ENCODE measurements around the gene LINGO4. TPM values are rescaled to one million over a fixed set of nuclear protein-coding genes. Genes with fewer than 3 reads are reported as not detected.

The LINGO4 gene
- total and polyA plus RNA-seq, 2 experiments from 2014 or later: not detected

- no peak overlapping the region for H3K4me2 ChIP-seq
- no peak for DNase-seq (ENCODE audit: low spot score)
- TF ChIP-seq EZH2phosphoT487 (IDR thresholded peaks at IDR 0.05; ENCODE audit: low read depth, severe bottlenecking, unreplicated experiment) (no peak), EZH2 (IDR thresholded peaks at IDR 0.05; ENCODE audit: borderline replicate concordance) (no peak)
- TF ChIP-seq, protein P1, sequence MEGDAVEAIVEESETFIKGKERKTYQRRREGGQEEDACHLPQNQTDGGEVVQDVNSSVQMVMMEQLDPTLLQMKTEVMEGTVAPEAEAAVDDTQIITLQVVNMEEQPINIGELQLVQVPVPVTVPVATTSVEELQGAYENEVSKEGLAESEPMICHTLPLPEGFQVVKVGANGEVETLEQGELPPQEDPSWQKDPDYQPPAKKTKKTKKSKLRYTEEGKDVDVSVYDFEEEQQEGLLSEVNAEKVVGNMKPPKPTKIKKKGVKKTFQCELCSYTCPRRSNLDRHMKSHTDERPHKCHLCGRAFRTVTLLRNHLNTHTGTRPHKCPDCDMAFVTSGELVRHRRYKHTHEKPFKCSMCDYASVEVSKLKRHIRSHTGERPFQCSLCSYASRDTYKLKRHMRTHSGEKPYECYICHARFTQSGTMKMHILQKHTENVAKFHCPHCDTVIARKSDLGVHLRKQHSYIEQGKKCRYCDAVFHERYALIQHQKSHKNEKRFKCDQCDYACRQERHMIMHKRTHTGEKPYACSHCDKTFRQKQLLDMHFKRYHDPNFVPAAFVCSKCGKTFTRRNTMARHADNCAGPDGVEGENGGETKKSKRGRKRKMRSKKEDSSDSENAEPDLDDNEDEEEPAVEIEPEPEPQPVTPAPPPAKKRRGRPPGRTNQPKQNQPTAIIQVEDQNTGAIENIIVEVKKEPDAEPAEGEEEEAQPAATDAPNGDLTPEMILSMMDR (IDR thresholded peaks at IDR 0.05; ENCODE audit: poor library complexity): no peak
- H3K9me3 ChIP-seq (ENCODE audit: low read depth): no peaks in the 10 kb centered on the region
- H3K27me3 ChIP-seq: no peaks in the 10 kb centered on the region
- H3K79me2 ChIP-seq: no peaks in the 10 kb centered on the region
- H3K36me3 ChIP-seq (replicated peaks; ENCODE audit: insufficient read depth, low read depth): no peaks in the 10 kb centered on the region
- no peaks in the 10 kb centered on the region for H3K9me2 ChIP-seq (replicated peaks; ENCODE audit: insufficient read depth)
- no peak overlapping the region for H2AFZ ChIP-seq
- no peaks in the 10 kb centered on the region for H4K20me1 ChIP-seq (ENCODE audit: insufficient read depth, poor library complexity, severe bottlenecking)
- WGBS (ENCODE audit: low lambda C conversion rate, missing lambda C conversion rate): 77% methylated on average over 26 of the region's 26 CpGs
- H3K4me1 ChIP-seq (ENCODE audit: insufficient read depth): no peaks in the 10 kb centered on the region
- H3K27ac ChIP-seq: no peak overlapping the region
- no peak overlapping the region for H3K4me3 ChIP-seq
Measured at GRCh38 chr1:151816548-151817352, 11.5 kb upstream of the LINGO4 start.

DNA sequence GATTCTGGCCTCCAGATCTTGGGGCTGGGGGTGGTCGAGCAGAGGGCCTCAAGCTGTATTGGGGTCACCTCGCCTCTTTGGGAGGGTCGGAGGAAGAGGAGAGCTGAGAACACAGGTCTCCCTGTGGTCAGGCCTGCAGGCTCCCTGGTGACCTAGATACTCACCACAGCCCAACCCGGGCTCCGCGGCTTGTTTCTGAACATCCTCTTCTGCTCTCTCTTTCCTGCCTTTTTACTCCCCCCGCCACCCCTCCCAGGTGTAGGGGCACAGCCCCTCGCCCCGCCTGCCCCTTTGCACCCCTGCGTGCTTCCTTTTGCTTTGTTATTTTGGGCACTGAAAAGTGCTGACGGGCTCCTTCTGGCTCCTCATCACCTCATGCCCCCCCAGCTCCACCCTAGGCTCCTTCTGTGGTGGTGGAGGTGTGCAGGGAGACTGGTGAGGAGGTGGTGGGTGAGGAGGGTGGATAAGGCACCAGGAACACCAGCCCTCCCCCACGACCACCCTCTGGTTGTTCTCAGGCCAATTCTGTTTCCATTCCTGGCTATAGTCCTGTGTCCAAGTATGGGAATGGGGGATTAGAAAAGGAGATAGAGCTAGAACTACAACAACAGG, 10.6 kb upstream of the LINGO4 start:
- TF ChIP-seq, protein P1 (IDR thresholded peaks at IDR 0.05; ENCODE audit: poor library complexity): no peak
- TF ChIP-seq EZH2phosphoT487 (IDR thresholded peaks at IDR 0.05; ENCODE audit: low read depth, severe bottlenecking, unreplicated experiment): no peak
- TF ChIP-seq EZH2 (IDR thresholded peaks at IDR 0.05; ENCODE audit: borderline replicate concordance): no peak
- Histone ChIP-seq H3K79me2 (no peaks in the 10 kb centered on the region), H3K27ac (no peak overlapping the region), H3K27me3 (no peaks in the 10 kb centered on the region), H3K9me2 (replicated peaks; ENCODE audit: insufficient read depth) (no peaks in the 10 kb centered on the region), H4K20me1 (ENCODE audit: insufficient read depth, poor library complexity, severe bottlenecking) (no peaks in the 10 kb centered on the region), H3K36me3 (replicated peaks; ENCODE audit: insufficient read depth, low read depth) (no peaks in the 10 kb centered on the region), H3K9me3 (ENCODE audit: low read depth) (no peaks in the 10 kb centered on the region), H3K4me2 (no peak overlapping the region), H3K4me1 (ENCODE audit: insufficient read depth) (no peaks in the 10 kb centered on the region), H3K4me3 (no peak overlapping the region), H2AFZ (no peak overlapping the region)
- DNase-seq (ENCODE audit: low spot score): no peak
- WGBS (ENCODE audit: low lambda C conversion rate, missing lambda C conversion rate): 86% methylated on average over 8 of the region's 12 CpGs

DNA sequence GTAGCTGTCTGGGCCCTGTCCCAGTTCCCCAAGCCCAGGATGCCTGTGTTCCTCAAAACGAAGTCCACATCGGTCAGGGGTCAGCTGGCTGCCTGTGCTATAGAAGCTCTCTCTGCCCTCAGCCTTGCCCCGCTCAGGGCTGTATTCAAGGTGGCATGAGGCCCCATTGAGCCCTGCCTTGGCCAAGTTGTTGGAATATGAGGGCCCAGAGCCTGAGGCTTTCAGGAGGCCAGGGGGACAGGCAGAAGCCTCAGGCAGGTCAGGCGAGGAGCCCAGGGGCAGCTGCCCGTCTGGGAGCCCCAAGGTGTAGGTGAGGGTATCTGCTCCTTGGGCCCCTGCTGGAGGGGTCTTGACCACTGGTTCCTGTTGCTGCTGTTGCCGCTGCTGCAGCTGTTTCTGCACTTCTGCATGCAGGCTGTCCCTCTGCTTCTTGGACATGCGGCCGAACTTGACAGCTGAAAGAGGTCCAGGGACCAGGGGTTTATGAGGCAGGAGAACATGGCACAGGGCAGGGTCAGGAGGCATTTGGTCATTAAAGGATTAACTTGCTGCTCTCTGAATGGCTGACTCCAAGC, 9.8 kb upstream of the LINGO4 start:
- H4K20me1 ChIP-seq (ENCODE audit: insufficient read depth, poor library complexity, severe bottlenecking): no peaks in the 10 kb centered on the region
- H3K36me3 ChIP-seq (replicated peaks; ENCODE audit: insufficient read depth, low read depth): no peaks in the 10 kb centered on the region
- H3K4me3 ChIP-seq: no peak overlapping the region
- no peaks in the 10 kb centered on the region for H3K4me1 ChIP-seq (ENCODE audit: insufficient read depth)
- H3K27me3 ChIP-seq: no peaks in the 10 kb centered on the region
- no peak overlapping the region for H3K27ac ChIP-seq
- H2AFZ ChIP-seq: no peak overlapping the region
- H3K9me2 ChIP-seq (replicated peaks; ENCODE audit: insufficient read depth): no peaks in the 10 kb centered on the region
- TF ChIP-seq, protein P1 (IDR thresholded peaks at IDR 0.05; ENCODE audit: poor library complexity): no peak
- TF ChIP-seq EZH2 (IDR thresholded peaks at IDR 0.05; ENCODE audit: borderline replicate concordance) (no peak), EZH2phosphoT487 (IDR thresholded peaks at IDR 0.05; ENCODE audit: low read depth, severe bottlenecking, unreplicated experiment) (no peak)
- no peak overlapping the region for H3K4me2 ChIP-seq
- no peaks in the 10 kb centered on the region for H3K9me3 ChIP-seq (ENCODE audit: low read depth)
- H3K79me2 ChIP-seq: no peaks in the 10 kb centered on the region
- WGBS (ENCODE audit: low lambda C conversion rate, missing lambda C conversion rate): 84% methylated on average over 8 of the region's 8 CpGs
- DNase-seq (ENCODE audit: low spot score): no peak

Measured in hepatocyte (in vitro differentiated cells).